Adrenal gland (tissue), 12 donors: ENCODE data around the gene FOXB1. TPM values are rescaled to one million over a fixed set of nuclear protein-coding genes. Genes with fewer than 3 reads are reported as not detected.

Experiments used
- DNase-seq, 7 donors: peaks; one replicate each; pipeline ENCODE4 v3.0.0-alpha.2; 2019 to 2020
- H3K27ac ChIP-seq, 5 donors: fragments of 200-600 bp; sonication (generic) in 4 of 5; 1 replicate in 3 of 5; 2 replicates in 2 of 5; pipeline versions ENCODE4 v1.5.1 to v1.8.0; 2016 to 2020; ENCODE audit warnings: mild to moderate bottlenecking in 1 of 5
- H3K27me3 ChIP-seq: fragments of 200-600 bp; 2 replicates; pipeline ENCODE4 v1.8.0; 2021
- H3K36me3 ChIP-seq, 2 donors: fragments of 200-600 bp; replicated peaks in 1 of 2; 1 replicate in 1 of 2; 2 replicates in 1 of 2; pipeline versions ENCODE4 v1.5.1 to v1.8.0; 2018 to 2022
- H3K4me1 ChIP-seq, 2 donors: fragments of 200-600 bp; replicated peaks in 1 of 2; 1 replicate in 1 of 2; 2 replicates in 1 of 2; pipeline versions ENCODE4 v1.5.1 to v1.8.0; 2018 to 2021
- H3K4me3 ChIP-seq, 4 donors: fragments of 200-600 bp; sonication (generic) in 3 of 4; one replicate each; pipeline ENCODE4 v1.5.1; 2016 to 2018
- H3K9me3 ChIP-seq, 3 donors: fragments of 200-600 bp; sonication (generic) in 1 of 3; replicated peaks in 1 of 3; 1 replicate in 2 of 3; 2 replicates in 1 of 3; pipeline versions ENCODE4 v1.5.1 to v1.8.0; 2016 to 2021
- POLR2A ChIP-seq, 2 donors: fragments of 450-650 bp; IDR thresholded peaks; one replicate each; pipeline ENCODE4 v1.6.1; 2017; ENCODE audit warnings: antibody characterized with exemption in 2 of 2, mild to moderate bottlenecking in 2 of 2, moderate library complexity in 1 of 2
- WGBS, 4 donors: extraction: QIAGEN DNeasy Blood & Tissue Kit in 2 of 4; methylation state at CpG; one replicate each; pipeline versions ENCODE4 v1.1.5 to v1.1.7; 2013 to 2017; 5-methylcytosine and 5-hydroxymethylcytosine counted together
- intact Hi-C, 2 donors: fragments of 100-400 bp; cut with DNase I; formaldehyde crosslinking; loops; one replicate each; pipeline versions ENCODE4 v1.14.1 to v1.15.0; 2022 to 2023
- polyA plus RNA-seq, 3 donors: library from polyadenylated mRNA; stranded (reverse); fragments of 200-250 nt in 2 of 3; fragments of 350-450 nt in 1 of 3; fragmentation: Illumina TruSeq in 1 of 3; extraction: RNeasy Lipid Tissue Mini Kit (QIAGEN cat#74804) in 1 of 3; gene quantifications; one replicate each; pipeline ENCODE4 v1.2.3, GENCODE V29; 2013 to 2014
- total RNA-seq, 9 donors: library from RNA; depleted of rRNA in 4 of 9; stranded (reverse); fragments of >200 nt in 4 of 9; fragments of 120-200 nt in 1 of 9; fragmentation: NEBNext Ultra II Directional in 1 of 9; extraction: Animal tissue kit (Norgen Biotek cat#: 25700) in 1 of 9; gene quantifications; one replicate each; pipeline versions ENCODE4 v1.1.0 to v1.2.4, GENCODE V29; 2013 to 2023
- TF ChIP-seq, protein P1 (sequence below), 6 experiments: fragments of 450-650 bp in 4 of 6; fragments of 200-600 bp in 2 of 6; sonication (generic) in 1 of 6; IDR thresholded peaks; 1 replicate in 5 of 6; 2 replicates in 1 of 6; pipeline versions ENCODE4 v1.5.1 to v1.8.0; 2016 to 2021; ENCODE audit warnings: antibody characterized with exemption in 6 of 6, mild to moderate bottlenecking in 2 of 6, moderate library complexity in 1 of 6
- donor health status: healthy with polysubstance abuse.
- donor health status: Bipolar disorder and iron deficiency.
- donor health status: DM: yes; HTN: yes; CAD: no.
- donor health status: DM: no; HTN: no; CAD: no.
- donor health status: DM: no; HTN: no; CAD: no.
- donor health status: DM: yes; HTN: yes; CAD: no.

The FOXB1 gene
- total and polyA plus RNA-seq, 12 donors = not detected

DNA sequence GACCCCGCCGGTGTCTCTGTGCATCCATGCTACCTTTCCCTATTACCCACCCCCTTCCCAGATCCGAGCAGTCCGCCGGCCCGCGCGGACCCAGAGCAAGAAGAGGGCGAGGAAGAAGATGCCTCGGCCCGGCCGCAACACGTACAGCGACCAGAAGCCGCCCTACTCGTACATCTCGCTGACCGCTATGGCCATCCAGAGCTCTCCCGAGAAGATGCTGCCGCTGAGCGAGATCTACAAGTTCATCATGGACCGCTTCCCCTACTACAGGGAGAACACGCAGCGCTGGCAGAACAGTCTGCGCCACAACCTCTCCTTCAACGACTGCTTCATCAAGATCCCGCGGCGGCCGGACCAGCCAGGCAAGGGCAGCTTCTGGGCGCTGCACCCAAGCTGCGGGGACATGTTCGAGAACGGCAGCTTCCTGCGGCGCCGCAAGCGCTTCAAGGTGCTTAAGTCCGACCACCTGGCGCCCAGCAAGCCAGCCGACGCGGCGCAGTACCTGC is 788 bp downstream of the FOXB1 start:
- no peak for DNase-seq
- TF ChIP-seq, protein P1, sequence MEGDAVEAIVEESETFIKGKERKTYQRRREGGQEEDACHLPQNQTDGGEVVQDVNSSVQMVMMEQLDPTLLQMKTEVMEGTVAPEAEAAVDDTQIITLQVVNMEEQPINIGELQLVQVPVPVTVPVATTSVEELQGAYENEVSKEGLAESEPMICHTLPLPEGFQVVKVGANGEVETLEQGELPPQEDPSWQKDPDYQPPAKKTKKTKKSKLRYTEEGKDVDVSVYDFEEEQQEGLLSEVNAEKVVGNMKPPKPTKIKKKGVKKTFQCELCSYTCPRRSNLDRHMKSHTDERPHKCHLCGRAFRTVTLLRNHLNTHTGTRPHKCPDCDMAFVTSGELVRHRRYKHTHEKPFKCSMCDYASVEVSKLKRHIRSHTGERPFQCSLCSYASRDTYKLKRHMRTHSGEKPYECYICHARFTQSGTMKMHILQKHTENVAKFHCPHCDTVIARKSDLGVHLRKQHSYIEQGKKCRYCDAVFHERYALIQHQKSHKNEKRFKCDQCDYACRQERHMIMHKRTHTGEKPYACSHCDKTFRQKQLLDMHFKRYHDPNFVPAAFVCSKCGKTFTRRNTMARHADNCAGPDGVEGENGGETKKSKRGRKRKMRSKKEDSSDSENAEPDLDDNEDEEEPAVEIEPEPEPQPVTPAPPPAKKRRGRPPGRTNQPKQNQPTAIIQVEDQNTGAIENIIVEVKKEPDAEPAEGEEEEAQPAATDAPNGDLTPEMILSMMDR (IDR thresholded peaks at IDR 0.05) = no peak
- no peak for TF ChIP-seq POLR2A (IDR thresholded peaks at IDR 0.05)
- peaks cover 16 to 30% of the 10 kb centered on the region in 2 donors for H3K4me1 ChIP-seq
- intact Hi-C loops = no loop called here
- H3K4me3 ChIP-seq = peak overlapping the region in 1 of 4 donors; percentile 46
- no peak overlapping the region for H3K27ac ChIP-seq
- WGBS, 4 donors = 1 to 4% (median 3%) methylated on average over 17 to 44 of the region's 44 CpGs
- H3K9me3 ChIP-seq = no peaks in the 10 kb centered on the region
- H3K36me3 ChIP-seq = no peaks in the 10 kb centered on the region
- peaks cover 98% of the 10 kb centered on the region for H3K27me3 ChIP-seq

DNA sequence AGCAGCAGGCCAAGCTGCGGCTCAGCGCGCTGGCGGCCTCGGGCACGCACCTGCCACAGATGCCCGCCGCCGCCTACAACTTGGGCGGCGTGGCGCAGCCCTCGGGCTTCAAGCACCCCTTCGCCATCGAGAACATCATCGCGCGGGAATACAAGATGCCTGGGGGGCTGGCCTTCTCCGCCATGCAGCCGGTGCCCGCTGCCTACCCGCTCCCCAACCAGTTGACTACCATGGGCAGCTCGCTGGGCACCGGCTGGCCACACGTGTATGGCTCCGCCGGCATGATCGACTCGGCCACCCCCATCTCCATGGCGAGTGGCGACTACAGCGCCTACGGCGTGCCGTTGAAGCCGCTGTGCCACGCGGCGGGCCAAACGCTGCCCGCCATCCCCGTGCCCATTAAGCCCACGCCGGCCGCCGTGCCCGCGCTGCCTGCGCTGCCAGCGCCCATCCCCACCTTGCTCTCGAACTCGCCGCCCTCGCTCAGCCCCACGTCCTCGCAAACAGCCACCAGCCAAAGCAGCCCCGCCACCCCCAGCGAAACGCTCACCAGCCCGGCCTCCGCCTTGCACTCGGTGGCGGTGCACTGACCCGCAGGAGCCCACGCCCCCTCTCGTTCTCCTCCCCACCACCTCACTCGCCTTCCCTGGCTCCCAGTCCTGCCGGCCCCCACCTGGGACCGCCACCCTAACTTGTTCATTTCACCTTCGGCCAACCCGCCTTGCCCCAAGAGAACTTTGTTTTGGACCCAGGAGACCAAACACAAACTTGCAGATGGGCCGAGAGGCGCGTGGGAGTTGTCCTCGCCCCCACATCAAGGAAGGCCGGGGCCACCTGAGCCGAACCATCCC is 1.5 kb downstream of the FOXB1 start:
- H3K4me3 ChIP-seq = peak overlapping the region in 1 of 4 donors; percentile 46
- DNase-seq = no peak
- H3K27ac ChIP-seq = no peak overlapping the region
- no peaks in the 10 kb centered on the region for H3K36me3 ChIP-seq
- TF ChIP-seq POLR2A (IDR thresholded peaks at IDR 0.05) = no peak
- TF ChIP-seq, protein P1 (IDR thresholded peaks at IDR 0.05) = no peak
- 4 to 7% (median 5%) methylated on average over 24 to 77 of the region's 77 CpGs for WGBS, 4 donors
- peaks cover 98% of the 10 kb centered on the region for H3K27me3 ChIP-seq
- peaks cover 16 to 30% of the 10 kb centered on the region in 2 donors for H3K4me1 ChIP-seq
- H3K9me3 ChIP-seq = no peaks in the 10 kb centered on the region
- intact Hi-C loops = no loop called here

DNA sequence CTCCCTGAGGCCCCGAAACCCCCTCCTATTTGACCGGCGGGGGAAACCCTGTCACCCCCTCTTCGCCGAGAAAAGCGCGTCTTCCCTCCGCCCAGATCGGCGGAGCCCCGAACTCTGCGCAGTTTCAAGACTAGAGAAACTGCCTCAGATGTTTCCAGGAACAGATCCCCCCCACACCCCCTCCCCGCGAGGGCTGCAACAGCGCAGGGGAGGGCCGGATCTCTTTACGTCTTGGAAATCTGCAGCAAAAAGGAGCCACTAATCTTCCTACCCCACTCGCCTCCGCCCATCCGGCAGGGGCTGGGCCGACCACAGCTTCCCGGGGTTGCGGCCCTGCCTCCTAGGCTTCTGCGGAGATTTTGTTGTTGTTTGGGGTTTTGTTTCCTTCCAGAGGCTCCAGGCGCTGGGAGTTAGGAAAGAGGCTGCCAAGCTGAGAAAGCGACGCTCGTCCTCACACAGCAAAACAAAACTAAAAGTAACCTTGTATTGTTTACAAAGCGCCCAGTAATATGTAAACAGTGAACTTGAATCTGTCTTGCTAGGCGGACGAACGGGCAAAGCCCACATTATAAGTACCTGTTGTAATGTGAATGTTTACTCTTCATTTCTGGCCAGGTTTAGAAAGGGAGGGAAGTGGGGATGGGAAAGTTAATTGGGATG is 2.2 kb downstream of the FOXB1 start:
- Histone ChIP-seq H3K27ac (no peak overlapping the region), H3K9me3 (no peaks in the 10 kb centered on the region), H3K27me3 (peaks cover 94% of the 10 kb centered on the region), H3K4me1 (peaks cover 16 to 30% of the 10 kb centered on the region in 2 donors), H3K36me3 (no peaks in the 10 kb centered on the region), H3K4me3 (peak overlapping the region in 2 of 4 donors; percentile 35 to 46)
- TF ChIP-seq POLR2A (IDR thresholded peaks at IDR 0.05) = no peak
- intact Hi-C loops = no loop called here
- peak in 3 of 7 donors; percentile 21 to 27 (median 21) for DNase-seq
- WGBS, 4 donors = 1 to 4% (median 2%) methylated on average over 23 to 32 of the region's 32 CpGs

DNA sequence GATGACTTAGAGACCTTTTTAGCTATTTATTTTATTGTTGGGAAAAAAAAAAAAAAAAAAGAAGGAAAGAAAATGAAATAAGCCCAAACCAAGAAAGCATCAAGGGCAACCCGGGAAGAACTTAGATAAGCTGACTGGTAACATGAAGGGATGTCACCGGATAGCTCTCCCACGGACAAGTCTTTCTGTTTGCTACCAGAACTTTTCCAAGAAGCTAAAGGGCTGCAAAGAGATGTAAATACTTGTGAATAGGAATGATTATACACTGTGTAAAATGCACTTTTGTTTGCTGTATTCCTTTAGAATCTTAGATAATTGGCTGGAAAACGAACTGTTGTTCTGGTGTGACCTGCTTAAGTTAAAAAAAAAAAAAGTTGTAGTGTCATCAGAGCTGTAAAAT is 2.8 kb downstream of the FOXB1 start:
- no peak for DNase-seq
- Histone ChIP-seq H3K27ac (no peak overlapping the region), H3K4me1 (peaks cover 16 to 30% of the 10 kb centered on the region in 2 donors), H3K4me3 (peak overlapping the region in 1 of 4 donors; percentile 46), H3K9me3 (no peaks in the 10 kb centered on the region), H3K27me3 (peaks cover 94% of the 10 kb centered on the region), H3K36me3 (no peaks in the 10 kb centered on the region)
- 9 to 21% (median 12%) methylated on average over 4 of the region's 4 CpGs for WGBS, 4 donors
- intact Hi-C loops = no loop called here
- no peak for TF ChIP-seq POLR2A (IDR thresholded peaks at IDR 0.05)
- TF ChIP-seq, protein P1 (IDR thresholded peaks at IDR 0.05) = no peak
